Thymus (tissue), 14 donors: ENCODE results near the gene SH3GL3. TPM values are rescaled to one million over a fixed set of nuclear protein-coding genes. Genes with fewer than 3 reads are reported as not detected.
A peak's percentile ranks its signal among the peaks of the same experiment; 100 is the strongest.

ENCODE experiments used
- DNase-seq, 9 donors: peaks; one replicate each; pipeline ENCODE4 v3.0.0-alpha.2; 2013; ENCODE audit warnings: low spot score in 9 of 9, low read depth in 6 of 9, missing footprints in 1 of 9
- H3K27ac ChIP-seq, 2 donors: one replicate each; pipeline ENCODE4 v1.5.1; 2013; ENCODE audit warnings: control low read depth in 1 of 2, low read depth in 1 of 2, low read length in 1 of 2, mild to moderate bottlenecking in 1 of 2, moderate library complexity in 1 of 2
- H3K27me3 ChIP-seq, 2 donors: one replicate each; pipeline ENCODE4 v1.5.1; 2013; ENCODE audit warnings: low read length in 1 of 2; ENCODE audit not compliant: control insufficient read depth in 2 of 2, insufficient read depth in 1 of 2
- H3K36me3 ChIP-seq, 2 donors: one replicate each; pipeline ENCODE4 v1.5.1; 2013; ENCODE audit warnings: low read length in 1 of 2, mild to moderate bottlenecking in 1 of 2, moderate library complexity in 1 of 2; ENCODE audit not compliant: control insufficient read depth in 2 of 2, insufficient read depth in 2 of 2
- H3K4me1 ChIP-seq, 2 donors: one replicate each; pipeline ENCODE4 v1.5.1; 2013; ENCODE audit warnings: low read length in 2 of 2; ENCODE audit not compliant: control insufficient read depth in 2 of 2, insufficient read depth in 2 of 2
- H3K4me3 ChIP-seq, 2 donors: one replicate each; pipeline ENCODE4 v1.5.1; 2013; ENCODE audit warnings: low read length in 2 of 2, control low read depth in 1 of 2, mild to moderate bottlenecking in 1 of 2
- H3K9me3 ChIP-seq, 2 donors: one replicate each; pipeline ENCODE4 v1.5.1; 2013; ENCODE audit warnings: low read length in 1 of 2, mild to moderate bottlenecking in 1 of 2; ENCODE audit not compliant: control insufficient read depth in 2 of 2, insufficient read depth in 1 of 2
- WGBS: extraction: QIAGEN DNeasy Blood & Tissue Kit; methylation state at CpG from one replicate; pipeline ENCODE4 v1.1.7; 2013; 5-methylcytosine and 5-hydroxymethylcytosine counted together
- long read RNA-seq, 10 donors: transcript quantifications; one replicate each; lab custom pipeline, GENCODE V29; 2026
- polyA plus RNA-seq: library from polyadenylated mRNA; stranded (reverse); fragments of 200-250 nt; gene quantifications from one replicate; pipeline ENCODE4 v1.2.3, GENCODE V29; 2013
- total RNA-seq: library from RNA; stranded (reverse); fragments of 120-200 nt; gene quantifications from one replicate; pipeline ENCODE4 v1.2.4, GENCODE V29; 2013
- donor health status: healthy.

Gene SH3GL3, protein sequence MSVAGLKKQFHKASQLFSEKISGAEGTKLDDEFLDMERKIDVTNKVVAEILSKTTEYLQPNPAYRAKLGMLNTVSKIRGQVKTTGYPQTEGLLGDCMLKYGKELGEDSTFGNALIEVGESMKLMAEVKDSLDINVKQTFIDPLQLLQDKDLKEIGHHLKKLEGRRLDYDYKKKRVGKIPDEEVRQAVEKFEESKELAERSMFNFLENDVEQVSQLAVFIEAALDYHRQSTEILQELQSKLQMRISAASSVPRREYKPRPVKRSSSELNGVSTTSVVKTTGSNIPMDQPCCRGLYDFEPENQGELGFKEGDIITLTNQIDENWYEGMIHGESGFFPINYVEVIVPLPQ
- total RNA-seq (3.3 TPM), polyA plus RNA-seq (2.2 TPM)
- long read RNA-seq, donor 1 = 0 reads
- long read RNA-seq, donor 2 = 0 reads
- long read RNA-seq, donor 3, transcript SH3GL3-202 (9 exons, 1,806 nt) = major isoform, 5 of 7 reads
- long read RNA-seq, donor 3, partial matches to known transcripts = 0 of 7 reads
- long read RNA-seq, donor 3, other reads (novel, unspliced or antisense) = 0 of 7 reads
- long read RNA-seq, donor 4 = 0 reads
- long read RNA-seq, donor 5, partial matches to known transcripts = 0 of 1 reads
- long read RNA-seq, donor 5, other reads (novel, unspliced or antisense) = 0 of 1 reads
- long read RNA-seq, donor 6 = 0 reads
- long read RNA-seq, donor 7, partial matches to known transcripts = 0 of 2 reads
- long read RNA-seq, donor 7, other reads (novel, unspliced or antisense) = 0 of 2 reads
- long read RNA-seq, donor 8, partial matches to known transcripts = 0 of 2 reads
- long read RNA-seq, donor 8, other reads (novel, unspliced or antisense) = 0 of 2 reads
- long read RNA-seq, donor 9, transcript SH3GL3-202 (9 exons, 1,806 nt) = major isoform, 5 of 5 reads
- long read RNA-seq, donor 9, partial matches to known transcripts = 0 of 5 reads
- long read RNA-seq, donor 9, other reads (novel, unspliced or antisense) = 0 of 5 reads
- long read RNA-seq, donor 10, partial matches to known transcripts = 0 of 2 reads
- long read RNA-seq, donor 10, other reads (novel, unspliced or antisense) = 0 of 2 reads

DNA sequence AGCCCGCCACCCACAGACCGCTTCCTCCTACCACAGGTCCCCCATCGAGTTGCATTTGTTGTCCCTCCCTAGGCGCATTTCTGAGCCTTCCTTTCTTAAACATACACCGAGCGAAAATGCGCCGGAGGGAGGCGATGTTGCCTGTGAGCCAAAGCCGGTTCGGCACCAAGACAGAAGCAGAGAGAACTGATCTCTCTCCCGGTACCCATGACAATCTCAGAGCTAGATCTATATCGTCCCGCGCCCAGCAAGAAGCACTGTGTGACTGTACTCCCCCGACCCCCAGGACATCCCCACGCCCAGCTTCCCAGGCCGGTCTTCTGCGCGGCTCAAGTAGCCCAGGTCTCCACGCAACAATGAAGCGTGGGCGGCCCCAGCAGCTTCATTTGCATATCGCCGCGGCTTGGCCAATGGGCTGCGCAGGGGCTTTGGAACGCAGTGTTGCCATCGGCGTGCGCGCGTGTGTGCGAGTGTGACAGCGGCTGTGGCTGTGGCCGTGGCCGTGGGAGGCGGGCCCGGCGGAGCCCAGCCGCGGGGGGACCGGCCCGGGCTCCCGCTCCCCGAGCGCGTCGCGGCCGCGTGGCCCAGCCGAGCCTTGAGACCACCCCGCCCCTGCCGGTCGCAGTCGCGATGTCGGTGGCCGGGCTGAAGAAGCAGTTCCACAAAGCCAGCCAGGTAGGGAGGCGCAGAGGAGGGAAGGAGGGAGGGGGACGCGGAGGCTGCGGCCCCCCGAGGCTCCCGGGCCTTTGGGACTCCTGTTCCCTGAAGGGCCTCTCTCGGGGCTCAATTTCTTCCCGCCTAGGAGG is at the start of gene SH3GL3:
TSS of gene SH3GL3 (plus strand) at position 438 of the 806 bp plus-strand sequence. CDS start at position 631, 193 bp downstream.
- Histone ChIP-seq H3K9me3 (no peaks in the 10 kb centered on the region), H3K4me1 (peaks cover 6 to 12% of the 10 kb centered on the region in 2 donors), H3K27ac (peak within 1 kb of the TSS in 1 of 2 donors; percentile 47), H3K27me3 (peaks cover 2 to 38% of the 10 kb centered on the region in 2 donors), H3K36me3 (no peaks in the 10 kb centered on the region), H3K4me3 (peak within 1 kb of the TSS; percentile 45 to 57)
- 2% methylated on average over 68 of the region's 68 CpGs for WGBS
- DNase-seq = peak; percentile 60 to 91 (median 76)

- H3K9me3 ChIP-seq = no peaks in the 10 kb centered on the region
- no peak for DNase-seq
- 93% methylated on average over 8 of the region's 8 CpGs for WGBS
- peaks cover 0 to 6% of the 10 kb centered on the region in 2 donors for H3K27me3 ChIP-seq
- H3K4me1 ChIP-seq = no peaks in the 10 kb centered on the region
- H3K36me3 ChIP-seq = no peaks in the 10 kb centered on the region
- no peak overlapping the region for H3K4me3 ChIP-seq
- H3K27ac ChIP-seq = no peak overlapping the region
These were observed 48.5 kb upstream of the SH3GL3 start for GRCh38 chr15:83398626-83399025.

GRCh38 chr15:83404121-83404520 is 43.0 kb upstream of the SH3GL3 start:
- no peak for DNase-seq
- Histone ChIP-seq H3K36me3 (no peaks in the 10 kb centered on the region), H3K27me3 (no peaks in the 10 kb centered on the region), H3K27ac (no peak overlapping the region), H3K4me1 (no peaks in the 10 kb centered on the region), H3K9me3 (no peaks in the 10 kb centered on the region), H3K4me3 (no peak overlapping the region)
- WGBS = 85% methylated on average over 3 of the region's 3 CpGs

GRCh38 chr15:83410532-83410931 is 36.6 kb upstream of the SH3GL3 start:
- H3K9me3 ChIP-seq = no peaks in the 10 kb centered on the region
- 94% methylated on average over 6 of the region's 6 CpGs for WGBS
- no peaks in the 10 kb centered on the region for H3K36me3 ChIP-seq
- H3K27me3 ChIP-seq = no peaks in the 10 kb centered on the region
- no peak overlapping the region for H3K4me3 ChIP-seq
- no peak for DNase-seq
- no peaks in the 10 kb centered on the region for H3K4me1 ChIP-seq
- no peak overlapping the region for H3K27ac ChIP-seq

- H3K27me3 ChIP-seq = no peaks in the 10 kb centered on the region
- H3K4me3 ChIP-seq = no peak overlapping the region
- WGBS = 92% methylated on average over 7 of the region's 7 CpGs
- H3K9me3 ChIP-seq = no peaks in the 10 kb centered on the region
- no peaks in the 10 kb centered on the region for H3K36me3 ChIP-seq
- H3K27ac ChIP-seq = no peak overlapping the region
- no peaks in the 10 kb centered on the region for H3K4me1 ChIP-seq
- no peak for DNase-seq
These were observed 34.0 kb upstream of the SH3GL3 start for GRCh38 chr15:83413054-83413719.

DNA sequence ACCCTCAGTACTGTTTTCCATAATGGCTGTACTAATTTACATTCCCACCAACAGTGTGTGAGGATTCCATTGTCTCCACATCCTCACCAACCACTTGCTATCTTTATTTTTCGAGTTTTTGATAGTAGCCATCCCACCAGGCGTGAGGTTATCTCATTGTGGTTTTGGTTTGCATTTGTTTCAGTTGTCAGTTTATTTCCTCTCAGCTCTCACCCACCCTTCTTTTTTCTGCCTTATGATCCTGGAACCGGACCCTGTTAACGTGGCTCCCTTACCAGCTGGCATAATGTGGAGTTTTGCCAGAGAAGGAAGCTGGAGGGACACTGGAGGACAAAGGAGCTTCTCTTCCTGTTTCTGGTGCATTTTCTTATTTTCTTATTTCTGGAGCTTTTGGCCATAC is 25.1 kb upstream of the SH3GL3 start:
- WGBS = 56% methylated on average over 4 of the region's 4 CpGs
- no peaks in the 10 kb centered on the region for H3K4me1 ChIP-seq

DNA sequence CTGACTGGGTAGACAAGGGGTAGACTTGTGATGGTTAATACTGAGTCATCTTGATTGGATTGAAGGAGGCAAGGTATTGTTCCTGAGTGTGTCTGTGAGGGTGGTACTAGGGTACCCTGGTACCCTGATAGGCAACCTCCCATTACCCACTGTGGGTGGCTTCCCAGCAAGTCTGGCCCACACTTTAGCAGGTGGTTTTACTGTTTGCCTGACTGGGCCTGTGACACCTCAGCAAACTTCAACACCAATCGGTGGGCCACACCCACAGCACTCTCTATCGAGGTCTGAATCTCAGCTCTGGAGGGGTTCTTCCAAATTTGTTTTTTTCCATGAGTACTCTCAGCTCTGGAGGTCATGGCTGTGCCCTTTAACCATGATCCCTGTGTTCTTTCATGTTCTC is 24.6 kb upstream of the SH3GL3 start:
- DNase-seq = no peak
- 87% methylated on average over 2 of the region's 2 CpGs for WGBS
- H3K36me3 ChIP-seq = no peaks in the 10 kb centered on the region
- H3K27me3 ChIP-seq = no peaks in the 10 kb centered on the region
- H3K9me3 ChIP-seq = no peaks in the 10 kb centered on the region
- H3K4me1 ChIP-seq = no peaks in the 10 kb centered on the region
- H3K27ac ChIP-seq = no peak overlapping the region
- H3K4me3 ChIP-seq = no peak overlapping the region

More for the DNA sequence above, 25.1 kb upstream of the SH3GL3 start:
- DNase-seq = no peak
- Histone ChIP-seq H3K27me3 (no peaks in the 10 kb centered on the region), H3K27ac (no peak overlapping the region), H3K9me3 (no peaks in the 10 kb centered on the region), H3K4me3 (no peak overlapping the region), H3K36me3 (no peaks in the 10 kb centered on the region)

DNA sequence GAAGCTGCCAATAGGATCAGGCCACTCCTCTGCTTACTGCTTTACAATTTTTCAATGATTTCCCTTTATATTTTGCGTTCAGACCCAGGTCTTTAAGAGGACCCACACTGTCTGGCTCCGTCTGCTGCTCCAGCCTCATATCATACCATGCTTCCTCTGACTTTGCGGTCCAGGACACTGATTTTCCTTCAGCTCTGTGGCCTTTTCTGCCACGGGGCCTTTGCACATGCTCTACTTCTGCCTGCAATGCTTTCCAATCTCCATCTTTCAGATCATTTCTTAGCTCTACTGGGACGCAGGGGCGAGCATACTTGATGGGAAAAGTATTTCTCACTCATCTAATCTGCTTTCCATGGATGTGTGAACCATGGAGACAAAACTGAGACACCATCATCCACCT is 23.0 kb upstream of the SH3GL3 start:
- Histone ChIP-seq H3K27me3 (no peaks in the 10 kb centered on the region), H3K4me1 (no peaks in the 10 kb centered on the region), H3K9me3 (no peaks in the 10 kb centered on the region), H3K36me3 (no peaks in the 10 kb centered on the region), H3K27ac (no peak overlapping the region), H3K4me3 (no peak overlapping the region)
- DNase-seq = no peak
- WGBS = 94% methylated on average over 6 of the region's 6 CpGs
